Stimulated activated CD4-positive, alpha-beta T cell treated with anti-CD3 and anti-CD28 coated beads, Interleukin-1b, Interleukin-23, amount 100 ng/mL, for 1 hour (primary cell): ENCODE data around the gene SPSB4.

Source experiments
- DNase-seq, 2 donors: peaks; one replicate each; pipeline ENCODE4 v3.0.0-alpha.2; 2020; ENCODE audit warnings: low read depth in 2 of 2

The SPSB4 gene

DNA sequence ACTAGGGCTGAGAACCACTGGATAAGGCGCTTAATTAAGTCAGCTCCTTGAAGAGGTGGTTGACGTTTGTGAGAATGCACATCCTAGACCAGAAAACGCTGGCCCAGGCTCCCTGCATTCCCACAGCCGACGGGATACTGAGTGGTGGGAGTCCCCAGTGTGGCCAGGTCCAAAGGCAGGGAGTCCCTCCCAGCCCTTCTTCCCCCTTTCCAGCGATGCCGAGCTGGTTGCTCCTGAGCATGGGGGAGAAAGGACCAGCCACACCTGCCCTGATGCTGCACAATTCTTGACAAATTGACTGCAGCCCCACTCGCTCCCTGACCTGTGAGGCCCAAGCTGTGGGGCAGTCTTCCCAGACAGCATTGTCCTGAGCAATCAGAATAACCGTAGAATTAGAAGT is 101.0 kb downstream of the SPSB4 start:
- no peak for DNase-seq

DNA sequence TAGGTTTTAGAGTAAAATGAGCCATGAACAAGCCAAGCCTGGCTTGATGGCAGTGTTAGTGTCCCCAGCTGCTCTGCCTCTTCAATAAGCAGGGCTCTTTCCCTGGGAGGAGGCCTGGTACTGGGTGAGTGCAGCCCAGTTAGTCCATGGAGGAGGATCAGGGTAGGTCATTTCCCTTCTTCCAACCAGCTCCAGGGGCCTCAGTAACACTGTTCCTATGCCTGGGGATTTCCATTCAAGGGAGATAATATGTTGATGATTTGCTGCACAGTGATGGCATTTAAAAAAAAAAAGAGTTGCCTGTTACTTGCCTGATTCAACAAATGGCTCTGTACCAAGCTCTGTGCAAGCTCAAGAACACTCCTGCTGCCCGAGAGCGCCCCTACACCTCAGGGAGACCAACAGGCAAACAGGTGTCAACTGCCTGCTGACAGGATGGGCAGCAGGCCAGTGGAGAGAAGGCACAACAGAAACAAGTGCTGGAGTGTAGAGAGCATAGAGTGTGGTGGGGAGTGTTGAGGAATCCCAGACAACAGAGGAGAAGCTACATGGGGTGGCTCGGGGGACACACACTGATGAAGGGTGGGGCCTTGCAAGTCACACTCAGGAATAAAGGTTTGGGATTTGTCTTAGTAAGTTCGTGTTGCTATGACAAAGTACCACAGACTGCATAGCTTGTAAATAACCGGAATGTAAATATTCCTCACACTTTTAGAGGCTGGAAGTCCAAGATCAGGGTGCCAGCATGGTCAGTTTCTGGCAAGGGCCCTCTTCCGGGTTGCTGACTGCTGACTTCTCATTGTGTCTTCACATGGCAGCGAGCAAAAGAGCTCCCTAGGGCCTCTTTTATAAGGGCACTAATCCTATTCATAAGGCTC is 101.9 kb downstream of the SPSB4 start:
- no peak for DNase-seq

DNA sequence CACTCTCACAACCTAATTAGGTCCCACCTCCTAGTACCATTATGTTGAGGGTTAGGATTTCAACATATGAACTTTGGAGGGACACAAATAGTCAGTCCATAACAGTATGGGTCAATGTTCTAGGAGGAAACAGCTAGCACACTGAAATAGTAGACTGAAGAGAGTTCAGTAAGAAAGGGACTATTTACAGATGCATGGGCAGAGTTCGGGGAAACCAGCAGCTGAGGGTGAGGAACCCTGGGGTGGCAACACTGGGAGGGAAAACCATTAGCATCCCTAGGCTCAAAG is 102.5 kb downstream of the SPSB4 start:
- no peak for DNase-seq

DNA sequence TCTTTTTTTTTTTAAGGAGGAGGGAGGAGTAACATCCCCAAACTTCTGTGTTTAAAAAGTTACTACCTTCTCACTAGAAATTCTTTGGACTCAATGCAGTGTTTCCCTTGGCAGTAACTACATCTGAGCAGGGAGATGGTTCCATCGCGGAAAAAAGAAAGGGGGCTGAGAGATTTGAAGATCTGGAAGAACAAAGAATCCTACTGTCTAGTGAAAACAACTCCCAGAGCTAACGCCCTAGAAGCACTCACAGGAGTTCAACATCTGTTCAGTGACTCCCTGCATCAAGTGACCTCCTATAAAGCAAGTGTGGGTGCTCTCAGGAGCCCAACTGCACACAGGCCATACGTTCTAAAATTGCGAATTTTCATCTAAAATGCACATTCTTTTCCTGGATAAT is 113.7 kb downstream of the SPSB4 start:
- DNase-seq: no peak

DNA sequence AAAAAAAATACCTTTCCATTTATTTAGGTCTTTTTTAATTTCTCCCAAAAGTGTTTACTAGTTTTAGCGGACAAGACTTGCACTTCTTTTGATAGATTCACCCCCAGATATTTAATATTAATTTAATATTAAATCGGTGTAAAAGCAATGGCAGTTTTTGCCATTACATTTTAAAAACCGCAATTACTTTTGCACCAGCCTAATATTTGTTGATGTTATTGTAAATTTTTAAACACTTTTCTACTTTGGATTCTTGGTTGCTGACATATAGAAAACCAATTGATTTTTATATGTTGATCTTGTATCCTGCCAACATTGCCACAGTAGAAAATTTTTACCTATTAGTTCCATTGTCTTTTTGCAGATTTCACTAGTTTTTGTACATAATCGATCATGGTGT is 116.5 kb downstream of the SPSB4 start:
- DNase-seq: no peak

DNA sequence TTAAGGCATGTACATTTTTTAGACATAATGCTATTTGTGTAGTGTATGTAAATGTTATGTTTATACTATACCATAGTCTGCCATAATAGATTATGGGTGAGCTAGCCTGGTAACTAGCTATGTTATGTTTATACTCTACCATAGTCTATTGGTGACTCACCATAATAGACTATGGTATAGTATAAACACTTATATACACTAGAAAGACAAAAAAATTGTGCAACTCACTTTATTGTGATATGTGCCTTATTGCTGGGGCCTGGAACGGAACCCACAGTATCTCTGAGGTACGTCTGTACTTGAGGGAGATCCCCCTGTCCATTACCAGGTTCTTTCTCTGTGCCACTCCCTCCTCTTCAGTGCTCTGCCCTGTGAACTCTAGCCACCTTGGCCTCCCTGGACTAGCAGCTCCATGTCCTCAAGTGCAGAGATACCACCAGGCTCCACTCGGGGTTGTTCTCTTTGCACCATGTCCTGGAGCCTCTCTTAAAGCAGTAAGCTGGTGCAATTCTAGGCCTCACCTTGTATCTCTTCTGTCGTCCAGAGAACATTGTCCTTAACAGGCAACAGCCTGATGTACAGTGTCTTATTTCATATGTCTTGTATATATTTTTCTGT is 119.6 kb downstream of the SPSB4 start:
- DNase-seq: no peak

DNA sequence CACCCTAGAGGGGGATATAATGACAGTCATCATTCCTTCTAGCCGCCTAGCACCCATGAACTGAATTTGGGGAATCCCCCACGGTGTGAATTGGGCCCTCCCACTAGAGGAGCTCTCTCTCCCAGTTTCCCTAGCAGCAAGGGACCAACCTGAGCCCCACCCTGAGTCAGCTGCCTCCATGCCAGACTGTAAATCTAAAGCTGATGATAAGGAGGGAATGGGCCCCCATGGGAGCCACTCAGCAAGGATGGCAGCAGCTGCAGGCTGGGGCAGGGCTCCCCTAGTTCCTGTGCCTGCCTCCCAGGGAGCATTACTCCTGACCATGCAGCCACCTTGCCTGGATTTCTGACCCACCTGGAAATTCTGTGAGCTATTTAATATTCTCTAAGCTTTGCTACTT is 123.5 kb downstream of the SPSB4 start:
- no peak for DNase-seq

DNA sequence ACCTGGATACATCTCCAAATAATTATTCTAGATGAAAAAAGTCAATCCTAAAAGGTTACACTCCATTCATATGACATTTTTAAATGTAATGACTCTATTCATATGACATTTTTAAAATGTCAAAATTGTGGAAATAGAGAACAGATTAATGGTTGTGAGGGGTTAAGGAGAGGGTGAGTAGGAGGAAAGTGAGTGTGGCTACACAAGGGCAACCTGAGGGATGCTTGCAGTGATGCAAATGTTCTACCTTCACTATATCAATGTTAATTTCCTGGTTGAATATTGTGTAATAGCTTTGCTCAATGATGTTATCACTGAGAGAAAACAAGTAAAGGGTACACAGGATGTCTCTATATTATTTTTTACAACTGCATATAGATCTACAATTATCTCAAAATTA is 125.6 kb downstream of the SPSB4 start:
- no peak for DNase-seq

DNA sequence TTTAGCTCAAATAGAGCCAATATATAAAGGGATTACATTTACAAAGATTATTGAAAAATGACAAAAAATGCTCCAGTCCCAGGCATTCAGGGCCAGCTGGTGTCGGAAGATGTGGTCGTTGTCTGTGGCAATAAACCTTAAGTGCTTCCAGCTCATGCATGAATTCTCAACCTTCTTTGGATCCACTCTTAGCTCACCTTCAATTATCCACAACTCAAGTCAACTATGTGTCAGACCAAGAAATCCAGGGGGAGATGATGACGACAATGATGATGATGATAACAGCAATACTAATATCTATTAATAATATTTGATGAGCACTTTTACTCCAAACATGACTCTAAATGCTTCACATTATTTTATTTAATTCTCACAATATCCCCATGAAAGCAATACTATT is 126.9 kb downstream of the SPSB4 start:
- no peak for DNase-seq

DNA sequence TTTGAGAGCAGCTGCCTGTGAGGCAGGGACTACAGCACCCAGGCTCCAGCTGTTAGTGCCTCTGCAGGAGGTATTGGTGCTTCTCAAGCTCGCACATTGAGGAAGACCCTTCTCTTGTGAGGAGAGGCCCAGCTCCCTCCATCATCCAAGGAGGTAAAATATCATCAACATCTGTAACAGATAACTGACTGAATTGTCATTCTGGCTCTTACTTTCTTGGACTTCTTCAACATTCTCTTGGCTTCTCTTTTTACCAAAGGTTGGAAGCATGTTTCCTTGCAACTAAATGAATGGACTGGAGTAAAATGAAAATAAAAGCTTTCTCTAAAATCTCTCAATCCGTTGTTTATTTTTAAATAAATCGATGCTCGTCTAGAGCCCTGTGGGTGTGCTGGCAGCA is 127.4 kb downstream of the SPSB4 start:
- no peak for DNase-seq

DNA sequence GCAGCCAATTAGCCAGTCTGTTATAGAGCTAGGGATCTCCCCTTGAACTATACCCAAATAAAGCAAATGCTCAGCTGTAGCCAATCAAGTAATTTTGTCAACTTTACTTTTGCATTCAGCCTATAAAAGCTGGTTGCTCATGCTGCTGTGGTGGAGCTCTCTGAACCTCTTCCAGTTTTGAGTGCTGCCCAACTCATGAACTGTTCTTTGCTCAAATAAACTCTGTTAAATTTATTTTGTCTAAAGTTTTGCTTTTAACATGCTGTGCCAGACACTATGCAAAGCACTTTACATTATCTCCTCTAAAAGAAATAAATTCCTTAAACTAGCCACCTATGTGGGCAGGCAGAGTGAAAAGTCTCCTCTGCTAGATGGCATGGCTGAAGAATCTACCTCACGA is 128.8 kb downstream of the SPSB4 start:
- DNase-seq: no peak

DNA sequence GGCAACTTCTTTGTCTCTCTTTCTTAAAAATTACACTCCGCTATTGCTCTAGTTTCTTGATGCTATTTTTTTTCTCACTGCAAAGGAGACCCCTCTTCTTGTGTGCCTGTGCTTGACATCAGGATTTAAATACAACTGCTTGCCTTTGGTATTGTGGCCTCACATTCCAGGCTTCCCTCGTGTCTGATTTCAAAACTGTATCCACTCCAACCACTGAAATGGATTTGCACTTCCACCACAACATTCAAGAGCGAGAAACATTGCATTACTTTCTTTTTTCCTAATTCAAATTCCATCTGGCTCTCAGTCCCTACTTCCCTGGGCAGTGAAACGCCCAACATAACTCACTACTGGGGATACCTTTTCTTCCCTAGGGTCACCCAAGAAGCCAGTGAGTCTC is 130.0 kb downstream of the SPSB4 start:
- no peak for DNase-seq

DNA sequence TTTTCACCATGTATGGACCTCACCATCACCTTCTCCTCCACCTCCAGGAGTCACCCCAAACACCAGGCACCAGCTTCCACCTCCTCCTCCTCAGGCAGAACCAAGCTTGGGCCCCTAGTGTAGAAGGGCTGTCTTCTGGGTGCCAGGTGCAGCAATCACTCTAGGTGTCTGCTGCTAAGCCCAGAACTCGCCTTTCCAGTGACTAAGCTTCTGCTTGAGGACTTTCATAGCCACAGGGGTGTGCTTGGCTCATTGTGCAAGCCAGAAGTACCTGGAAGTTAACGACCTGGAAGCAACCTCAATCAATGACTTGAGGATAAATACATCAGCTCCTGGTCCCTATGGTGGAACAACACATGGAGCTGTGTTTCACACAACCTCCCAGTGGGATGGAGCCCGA is 130.7 kb downstream of the SPSB4 start:
- no peak for DNase-seq

DNA sequence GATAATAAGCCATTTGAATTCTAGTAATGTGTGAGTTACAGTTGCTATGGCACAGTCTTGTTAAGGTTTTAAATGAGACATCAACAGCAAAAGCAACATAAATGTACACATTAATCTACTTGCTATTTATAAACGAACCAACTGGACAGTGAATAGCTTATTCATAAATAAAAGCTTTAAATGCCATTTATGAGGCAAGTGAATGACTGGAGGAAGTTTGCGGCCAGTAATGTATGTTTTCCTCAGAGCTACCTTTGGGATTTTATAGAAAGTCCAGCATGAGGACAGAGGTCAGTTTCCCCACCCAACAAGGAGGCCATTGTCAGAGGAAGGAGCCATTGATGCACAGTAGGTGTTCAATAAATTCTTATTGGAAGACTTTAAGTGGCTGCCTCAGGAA is 132.5 kb downstream of the SPSB4 start:
- DNase-seq: no peak

DNA sequence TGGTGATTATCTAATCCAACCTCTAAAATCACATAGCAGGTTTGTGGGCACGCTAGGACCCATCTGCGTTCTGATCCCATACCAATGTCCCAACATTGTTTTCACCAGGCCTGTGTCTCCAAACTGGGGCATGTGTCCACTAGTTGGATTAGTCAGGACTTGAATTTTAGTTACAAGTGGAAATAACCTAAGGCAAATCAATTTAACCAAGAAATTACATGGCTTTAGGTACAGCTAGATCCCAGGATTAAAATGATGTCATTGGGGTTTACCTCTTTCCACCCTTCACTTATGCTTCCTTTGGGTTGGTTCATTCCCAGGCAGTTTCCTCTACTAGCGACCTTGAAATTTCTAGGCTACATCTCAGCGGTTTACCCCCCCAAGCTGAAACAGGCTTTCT is 133.3 kb downstream of the SPSB4 start:
- DNase-seq: no peak

DNA sequence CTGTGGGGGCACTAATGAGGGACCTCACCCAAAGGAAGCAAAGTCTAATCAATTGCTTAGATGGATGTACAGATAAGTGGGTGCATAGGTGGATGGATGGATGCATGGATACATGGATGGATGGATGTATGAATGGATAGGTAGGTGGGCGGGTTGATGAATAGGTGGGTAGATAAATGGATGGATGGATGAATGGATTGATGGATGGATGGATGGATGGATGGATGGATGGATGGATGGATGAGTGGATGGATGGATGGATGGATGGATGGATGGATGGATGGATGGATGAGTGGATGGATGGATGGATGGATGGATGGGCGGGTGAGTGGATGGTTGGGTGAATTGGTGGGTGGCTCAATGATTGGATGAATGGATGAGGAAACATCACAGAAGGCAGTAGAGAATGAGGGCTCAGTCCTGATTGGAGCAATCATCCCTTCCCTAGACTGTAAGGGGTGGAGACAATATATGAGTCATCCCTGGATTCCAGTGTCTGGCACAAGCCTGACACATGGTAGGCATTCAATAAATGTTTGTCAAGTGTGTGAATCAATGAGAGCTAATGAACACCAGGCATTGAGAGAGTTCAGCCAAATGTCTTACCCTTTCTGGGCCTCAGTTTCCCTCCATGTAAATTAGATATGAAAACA is 140.1 kb downstream of the SPSB4 start:
- DNase-seq: no peak

DNA sequence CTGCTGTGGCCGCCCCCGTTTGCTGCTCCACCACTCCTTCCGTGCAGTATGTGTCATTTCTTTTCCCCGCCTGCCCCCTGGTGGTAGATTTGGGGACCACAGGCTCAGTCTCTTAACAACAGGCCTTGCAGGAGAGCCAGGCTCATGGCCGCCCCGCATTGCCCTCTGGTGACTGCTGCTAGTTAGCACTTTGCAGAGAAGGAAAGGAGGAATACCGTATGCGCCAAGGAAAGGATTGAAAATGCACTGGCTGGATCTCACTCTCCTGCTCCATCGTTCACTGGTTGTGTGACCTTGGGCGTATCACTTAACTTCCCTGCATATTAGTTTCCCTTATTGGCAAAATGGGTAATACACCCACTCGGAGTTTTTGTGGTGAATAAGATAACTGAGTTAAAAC is 141.2 kb downstream of the SPSB4 start:
- peak; percentile 92 to 100 for DNase-seq

DNA sequence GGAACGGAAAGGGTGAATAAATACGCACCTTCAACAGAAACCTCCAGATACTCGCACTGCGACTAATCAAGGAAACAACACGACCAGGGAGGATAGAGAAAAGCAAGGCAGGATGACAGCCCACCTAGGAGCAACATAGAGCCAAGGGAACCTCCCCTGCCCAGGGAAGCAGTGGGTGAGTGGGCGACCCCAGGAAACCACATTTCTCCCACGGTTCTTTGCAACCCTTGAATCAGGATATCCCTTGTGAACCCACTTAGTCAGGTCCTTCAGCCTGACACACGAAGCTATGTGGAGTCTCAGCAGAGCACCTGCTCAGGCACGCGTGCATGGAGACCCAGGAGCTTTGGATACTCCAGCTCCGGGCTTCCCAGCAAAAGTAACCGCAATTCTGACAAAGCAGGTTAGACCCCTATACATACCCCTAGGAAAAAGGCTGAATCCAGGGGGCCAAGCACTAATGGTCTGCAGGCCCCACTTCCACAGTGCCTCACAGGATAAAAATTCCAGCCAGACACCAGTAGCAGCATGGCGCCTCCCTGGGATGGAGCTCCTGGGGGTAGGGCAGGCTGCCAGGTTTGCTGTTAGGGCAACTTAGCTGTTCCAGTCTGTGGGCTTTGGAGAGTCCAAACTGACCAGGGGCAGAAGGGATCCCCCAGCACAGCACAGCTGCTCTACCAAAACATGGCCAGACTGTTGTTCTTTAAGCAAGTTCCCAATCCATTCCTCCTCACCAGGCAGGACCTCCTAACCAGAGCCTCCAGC is 142.1 kb downstream of the SPSB4 start:
- no peak for DNase-seq
